NCI-H2196 (cell line): ENCODE data around the gene PSIP1.
"Not testable (repeated sequence)": the region's sequence is repeated elsewhere in the genome, so short reads cannot be mapped to it uniquely, and the experiment has no call there.

Source experiments
- DNase-seq: peaks from one replicate; lab custom pipeline; 2025; ENCODE audit not compliant: unreplicated experiment; lab: John Stamatoyannopoulos, UW

Gene PSIP1

GRCh38 chr9:15510789-15511575 lies at the start of gene PSIP1:
Gene PSIP1, minus strand, starts transcription at chr9:15510970. Its CDS starts 782 bp downstream, at chr9:15510188.
- peak; percentile 98 for DNase-seq

GRCh38 chr9:15553528-15553898 lies 42.7 kb upstream of the PSIP1 start:
- DNase-seq: no peak

GRCh38 chr9:15552636-15553527 lies 42.1 kb upstream of the PSIP1 start, which contains the start of gene CCDC171:
Gene CCDC171, plus strand, starts transcription at chr9:15553043. Its CDS starts 11,046 bp downstream, at chr9:15564089.
- DNase-seq: peak; percentile 100

DNA sequence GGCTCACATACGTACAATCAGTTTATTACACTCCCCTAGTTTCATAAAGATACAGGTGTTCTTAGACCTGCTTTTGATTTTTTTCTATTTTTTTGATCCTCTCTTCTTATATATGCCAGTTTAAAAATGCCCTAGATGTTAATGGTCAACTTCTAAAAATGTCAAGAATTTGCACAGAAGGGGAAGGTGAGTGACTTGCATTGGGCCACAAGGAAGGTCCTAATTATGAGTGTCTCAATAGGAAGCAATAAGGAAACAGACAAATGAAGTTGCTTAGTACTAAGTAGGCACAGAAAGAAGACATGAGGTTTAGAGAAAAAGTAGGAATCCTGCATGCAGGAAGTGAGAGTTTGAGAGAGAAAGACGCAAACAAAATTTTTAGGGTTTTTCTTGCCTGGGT lies 38.8 kb upstream of the PSIP1 start:
- no peak for DNase-seq

GRCh38 chr9:15543047-15543813 lies 32.5 kb upstream of the PSIP1 start:
- DNase-seq: no peak

DNA sequence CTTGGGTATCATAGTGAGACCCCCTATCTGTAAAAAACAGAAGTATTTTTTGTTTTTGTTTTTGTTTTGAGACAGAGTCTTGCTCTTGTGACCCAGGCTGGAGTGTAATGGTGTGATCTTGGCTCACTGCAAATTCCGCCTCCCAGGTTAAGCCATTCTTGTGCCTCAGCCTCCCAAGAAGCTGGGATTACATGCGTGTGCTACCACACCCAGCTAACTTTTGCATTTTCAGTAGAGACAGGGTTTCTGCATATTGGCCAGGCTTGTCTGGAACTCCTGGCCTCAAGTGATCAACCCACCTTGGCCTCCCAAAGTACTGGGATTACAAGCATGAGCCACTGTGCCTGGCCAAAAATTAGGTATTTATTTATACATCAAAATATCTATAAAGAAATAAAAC lies 31.9 kb upstream of the PSIP1 start:
- no peak for DNase-seq

DNA sequence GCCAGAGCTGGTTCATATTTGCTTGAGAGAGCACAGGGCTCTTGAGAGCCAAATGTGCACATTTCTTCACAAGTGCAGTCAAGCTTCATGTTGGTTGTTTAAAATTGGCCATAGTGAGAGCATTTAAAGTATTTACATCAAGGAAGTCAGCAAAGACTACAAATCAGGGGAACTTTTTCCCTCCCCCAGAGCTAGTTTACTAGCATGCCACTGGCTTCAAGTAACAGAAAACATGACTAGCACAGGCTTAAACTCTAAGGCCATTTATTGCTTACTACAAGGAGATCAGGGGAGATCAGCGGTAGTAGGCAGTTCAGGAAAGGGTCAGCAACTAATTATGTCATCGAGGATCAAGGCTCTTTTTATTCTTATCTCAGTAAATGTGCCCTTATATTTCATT lies 31.1 kb upstream of the PSIP1 start:
- no peak for DNase-seq

GRCh38 chr9:15531380-15531779 lies 20.6 kb upstream of the PSIP1 start:
- DNase-seq: no peak

GRCh38 chr9:15529566-15530324 lies 19.0 kb upstream of the PSIP1 start:
- no peak for DNase-seq

- DNase-seq: not testable (repeated sequence)
These were observed 16.3 kb upstream of the PSIP1 start for GRCh38 chr9:15527035-15527434.

- DNase-seq: no peak
These were observed 15.2 kb upstream of the PSIP1 start for GRCh38 chr9:15525958-15526357.

GRCh38 chr9:15524845-15525455 lies 14.2 kb upstream of the PSIP1 start:
- no peak for DNase-seq

DNA sequence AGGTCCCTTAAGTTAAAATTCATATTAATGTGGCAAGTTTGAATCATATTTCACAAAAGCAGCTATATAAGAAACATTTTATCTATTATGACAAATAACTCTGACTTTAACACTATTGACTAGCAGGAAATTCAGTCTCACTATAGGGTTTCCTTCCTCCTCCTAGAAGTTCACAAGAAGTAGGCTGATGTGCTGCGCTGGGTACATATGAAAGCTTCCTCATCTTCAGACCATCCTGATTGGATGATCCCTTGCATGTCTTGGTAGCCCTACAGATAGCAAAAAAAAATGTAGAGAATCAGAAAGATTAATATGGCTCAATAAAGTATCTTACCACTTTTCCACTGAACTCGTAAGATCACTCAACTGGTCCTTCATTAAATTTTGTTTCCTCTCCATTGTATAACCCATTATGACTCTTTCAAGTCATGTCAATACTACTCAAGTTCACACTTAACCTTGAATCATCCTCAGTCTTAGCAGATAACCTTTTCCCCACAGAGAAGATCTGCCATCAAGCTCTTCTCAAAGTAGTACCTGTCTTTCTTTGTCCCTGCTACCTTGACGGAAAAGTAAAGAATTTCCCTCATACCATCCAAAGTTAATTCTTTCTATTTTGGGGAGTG lies 11.5 kb upstream of the PSIP1 start:
- DNase-seq: no peak

GRCh38 chr9:15521254-15521653 lies 10.5 kb upstream of the PSIP1 start:
- no peak for DNase-seq

GRCh38 chr9:15519831-15520230 lies 9.1 kb upstream of the PSIP1 start:
- DNase-seq: no peak

DNA sequence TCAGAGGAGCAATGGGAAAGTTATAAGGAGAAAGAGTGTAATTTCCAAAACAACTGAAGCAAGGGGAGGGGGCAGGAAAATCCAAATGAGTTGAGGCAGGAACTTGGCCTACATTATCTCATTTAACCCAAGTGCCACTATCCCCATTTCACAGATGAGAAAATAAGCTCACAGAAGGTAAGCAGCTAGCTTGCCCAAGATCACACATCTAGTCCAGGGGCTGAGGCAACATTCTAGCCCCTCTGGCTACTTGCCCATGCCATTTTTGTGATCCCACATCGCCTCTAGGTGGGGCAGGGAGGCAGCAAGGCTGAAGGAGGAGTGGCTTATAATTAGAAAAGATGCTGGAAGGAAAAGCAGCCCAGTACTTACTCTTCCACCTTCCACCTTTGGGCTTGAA lies 2.6 kb upstream of the PSIP1 start:
- DNase-seq: peak; percentile 37

DNA sequence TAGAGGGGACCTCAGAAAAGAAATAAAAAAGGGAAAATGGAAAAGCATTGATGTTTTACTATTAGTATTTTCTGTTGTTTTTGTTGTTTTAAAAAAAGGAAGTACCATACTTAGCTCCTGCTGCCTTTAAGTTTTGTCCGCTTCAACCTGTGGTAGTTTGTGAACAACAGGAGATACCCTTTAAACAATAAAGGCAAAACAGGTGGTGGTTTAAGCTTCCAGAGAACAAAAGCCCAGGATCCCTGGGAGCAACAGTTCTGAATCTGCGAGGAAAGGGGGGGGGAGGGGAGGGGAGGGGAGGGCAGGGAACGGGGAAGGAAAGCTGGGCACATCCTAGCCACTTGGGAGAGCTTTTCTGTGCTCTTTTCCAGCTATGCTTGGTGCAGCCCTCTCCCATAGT lies 2.1 kb upstream of the PSIP1 start:
- no peak for DNase-seq

DNA sequence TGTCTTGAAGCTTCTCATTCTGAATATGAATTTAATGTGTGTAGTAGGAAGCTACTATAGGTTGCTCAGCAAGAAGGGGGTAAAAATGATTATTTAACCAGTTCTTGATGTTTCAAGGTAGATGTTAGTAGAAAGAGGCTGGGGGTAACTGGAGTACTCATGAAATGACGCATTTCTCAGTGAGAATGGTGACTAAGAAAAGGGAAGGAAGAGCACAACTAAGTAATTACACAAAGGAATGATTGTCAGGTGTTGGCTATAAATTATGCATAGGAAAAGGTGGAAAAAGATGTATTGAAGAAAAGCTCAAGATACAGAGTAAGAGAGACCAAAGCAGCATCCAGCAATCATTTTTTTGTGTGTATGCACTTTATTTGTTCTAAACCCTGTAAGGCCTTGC lies 1.4 kb upstream of the PSIP1 start:
- no peak for DNase-seq

DNA sequence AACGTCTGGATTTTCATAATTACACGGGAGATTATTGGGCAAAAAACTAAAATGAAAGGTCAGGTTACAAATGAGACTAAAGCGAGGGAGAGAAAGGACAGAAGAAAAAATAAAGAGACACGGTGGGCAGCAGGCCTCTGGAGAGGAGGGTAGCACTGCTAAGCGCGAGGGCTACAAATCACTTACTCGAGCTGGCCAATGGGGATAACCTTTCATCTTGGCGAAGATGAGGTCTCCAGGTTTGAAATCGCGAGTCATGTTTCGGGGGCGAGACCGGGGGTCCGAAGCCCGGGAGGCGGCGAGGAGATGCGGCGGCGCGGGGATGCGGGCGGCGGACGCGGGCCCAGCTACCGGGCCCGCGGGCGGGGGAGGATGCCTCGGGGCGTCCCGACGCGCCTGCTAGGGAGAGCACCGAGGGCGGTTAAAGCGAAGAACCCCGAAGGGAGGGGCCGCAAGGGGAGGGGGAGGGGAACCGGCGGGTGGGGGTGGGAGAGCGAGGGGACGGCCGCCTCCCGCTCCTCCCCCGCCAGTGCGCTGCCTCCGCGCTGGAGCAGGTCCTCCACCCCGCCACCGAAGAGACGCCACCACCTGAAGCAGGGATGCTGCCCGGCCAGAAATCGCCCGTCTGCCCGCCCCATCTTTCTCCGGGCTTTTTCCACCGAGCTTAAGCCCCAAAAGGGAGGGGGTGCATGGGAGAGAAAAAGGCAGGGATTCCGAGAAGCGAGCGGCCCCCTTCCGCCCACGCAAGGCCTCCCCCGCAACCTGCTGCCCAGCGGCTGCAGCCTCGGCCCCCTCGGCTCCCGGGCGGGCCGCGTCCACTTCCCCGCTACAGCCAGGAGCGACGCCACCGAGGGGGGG lies 610 bp downstream of the PSIP1 start:
- DNase-seq: peak; percentile 66
